ENCODE results near the gene GEMIN8.
A peak's percentile ranks its signal among the peaks of the same experiment; 100 is the strongest.

The GEMIN8 gene, protein sequence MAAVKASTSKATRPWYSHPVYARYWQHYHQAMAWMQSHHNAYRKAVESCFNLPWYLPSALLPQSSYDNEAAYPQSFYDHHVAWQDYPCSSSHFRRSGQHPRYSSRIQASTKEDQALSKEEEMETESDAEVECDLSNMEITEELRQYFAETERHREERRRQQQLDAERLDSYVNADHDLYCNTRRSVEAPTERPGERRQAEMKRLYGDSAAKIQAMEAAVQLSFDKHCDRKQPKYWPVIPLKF
- total RNA-seq: 13.7 to 15.9 reads per million in 2 donors

DNA sequence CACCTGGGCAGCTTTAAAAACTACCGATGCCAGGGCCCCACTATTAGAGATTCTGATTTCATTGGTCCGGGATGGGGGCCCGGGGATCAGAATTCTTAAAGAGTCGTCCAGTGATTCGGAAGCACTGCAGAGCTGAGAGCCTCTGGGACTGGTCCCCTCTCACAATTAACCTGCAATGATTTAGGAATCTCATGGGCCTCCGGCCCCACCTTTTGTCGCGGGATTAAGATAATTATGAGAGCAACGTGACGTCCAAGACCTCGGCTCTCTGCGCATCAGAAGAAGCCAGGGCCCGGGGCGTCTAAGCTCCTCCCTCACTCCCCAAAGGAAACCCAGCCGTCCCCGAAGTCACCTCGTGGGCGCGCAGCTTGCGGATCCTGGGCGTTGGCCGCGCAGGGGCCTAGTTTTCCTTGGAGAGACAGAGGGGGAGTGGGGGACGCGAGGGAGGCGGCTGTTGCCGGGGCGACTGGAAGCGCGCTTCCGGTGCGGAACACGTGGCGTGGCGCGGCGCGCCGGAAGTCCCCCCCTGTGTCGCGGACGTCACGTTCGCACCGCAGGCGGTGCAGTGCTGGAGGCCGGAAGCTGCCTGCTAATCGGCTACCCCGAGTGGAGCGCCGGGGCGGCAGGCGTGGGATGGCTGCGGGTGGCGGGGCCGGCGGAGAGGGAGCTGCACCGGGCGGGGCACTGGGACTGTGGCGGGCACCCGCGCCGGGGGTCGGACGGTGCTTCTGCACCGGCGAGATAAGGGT is at the start of gene GEMIN8:
Gene GEMIN8 (minus strand): TSS at position 468 of the 749 bp plus-strand sequence. CDS start 8,414 bp downstream, outside the sequence.
- DNase-seq: peak; percentile 93

DNA sequence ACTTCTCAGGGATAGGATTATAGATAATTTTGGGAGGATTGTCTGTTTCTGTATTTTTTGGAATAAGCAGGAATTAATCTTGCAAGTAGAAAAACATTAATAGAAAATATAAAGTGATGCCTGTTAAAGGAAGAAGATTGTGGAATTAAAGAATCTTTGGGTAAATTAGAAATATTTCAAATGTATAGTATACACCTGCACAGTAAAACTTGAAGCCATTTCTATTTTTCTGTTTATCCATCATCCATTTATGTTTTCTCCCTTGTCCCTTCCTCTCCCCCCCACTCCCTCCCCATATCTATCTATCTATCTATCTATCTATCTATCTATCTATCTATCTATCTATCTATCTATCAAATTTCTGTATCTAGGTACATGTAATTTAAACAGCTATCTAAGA is 46.9 kb upstream of the GEMIN8 start:
- DNase-seq: no peak

DNA sequence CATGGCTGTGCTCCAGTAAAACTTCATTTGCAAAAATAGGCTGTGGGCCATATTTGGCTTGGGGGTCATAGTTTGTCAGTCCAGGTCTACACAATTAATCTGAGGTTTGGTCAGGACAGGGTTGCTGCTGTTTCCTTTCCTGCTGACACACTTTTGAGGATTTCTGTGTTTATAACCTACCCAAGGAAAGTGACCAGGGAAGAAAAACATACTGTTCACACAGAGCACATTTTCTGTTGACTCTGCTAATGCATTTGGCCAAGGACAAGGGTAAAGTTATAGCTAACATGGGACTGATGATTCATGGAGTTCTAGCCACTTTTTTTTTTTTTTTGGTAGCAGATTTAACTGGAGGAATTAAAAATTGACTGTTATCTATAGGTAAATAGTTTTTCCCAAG is 43.9 kb upstream of the GEMIN8 start:
- no peak for DNase-seq

DNA sequence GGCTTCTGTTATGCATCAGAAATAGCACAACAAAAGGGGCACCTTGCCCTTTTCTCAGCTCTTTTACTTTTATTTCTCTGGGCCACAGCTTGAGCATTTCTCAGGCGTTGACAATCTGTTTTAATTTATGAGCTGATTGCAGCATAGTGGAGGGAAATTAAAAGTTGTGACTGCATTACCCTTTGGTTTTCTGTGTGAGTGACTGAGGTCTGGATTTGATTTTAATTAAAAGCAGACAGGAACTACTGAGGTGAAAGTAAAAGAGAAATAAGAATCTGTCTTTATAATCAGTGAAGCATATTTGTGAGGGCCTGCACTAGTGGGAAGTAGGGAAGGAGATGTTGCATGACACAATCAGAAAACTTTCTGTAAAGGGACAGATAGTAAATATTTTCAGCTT is 43.4 kb upstream of the GEMIN8 start:
- DNase-seq: no peak

DNA sequence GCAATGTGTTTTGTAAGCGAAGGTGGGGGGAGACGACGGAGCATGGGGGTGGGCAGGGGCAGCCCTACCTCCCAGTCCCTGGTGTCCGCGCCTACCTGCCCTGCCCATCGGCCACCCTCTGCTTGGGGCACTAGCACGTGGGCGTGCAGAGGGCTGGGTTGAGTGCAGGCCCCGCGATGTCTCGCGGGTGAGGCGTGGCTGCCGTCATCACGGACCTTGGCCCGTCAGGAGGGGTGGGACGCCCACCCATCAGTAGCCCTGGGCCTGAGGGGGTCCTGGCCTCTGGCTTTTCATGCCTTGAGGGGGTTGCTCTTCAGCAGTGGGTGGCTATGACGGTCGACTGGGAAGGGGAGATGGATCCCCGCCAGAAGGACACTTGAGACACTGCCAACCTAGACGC is 36.1 kb upstream of the GEMIN8 start:
- no peak for DNase-seq

DNA sequence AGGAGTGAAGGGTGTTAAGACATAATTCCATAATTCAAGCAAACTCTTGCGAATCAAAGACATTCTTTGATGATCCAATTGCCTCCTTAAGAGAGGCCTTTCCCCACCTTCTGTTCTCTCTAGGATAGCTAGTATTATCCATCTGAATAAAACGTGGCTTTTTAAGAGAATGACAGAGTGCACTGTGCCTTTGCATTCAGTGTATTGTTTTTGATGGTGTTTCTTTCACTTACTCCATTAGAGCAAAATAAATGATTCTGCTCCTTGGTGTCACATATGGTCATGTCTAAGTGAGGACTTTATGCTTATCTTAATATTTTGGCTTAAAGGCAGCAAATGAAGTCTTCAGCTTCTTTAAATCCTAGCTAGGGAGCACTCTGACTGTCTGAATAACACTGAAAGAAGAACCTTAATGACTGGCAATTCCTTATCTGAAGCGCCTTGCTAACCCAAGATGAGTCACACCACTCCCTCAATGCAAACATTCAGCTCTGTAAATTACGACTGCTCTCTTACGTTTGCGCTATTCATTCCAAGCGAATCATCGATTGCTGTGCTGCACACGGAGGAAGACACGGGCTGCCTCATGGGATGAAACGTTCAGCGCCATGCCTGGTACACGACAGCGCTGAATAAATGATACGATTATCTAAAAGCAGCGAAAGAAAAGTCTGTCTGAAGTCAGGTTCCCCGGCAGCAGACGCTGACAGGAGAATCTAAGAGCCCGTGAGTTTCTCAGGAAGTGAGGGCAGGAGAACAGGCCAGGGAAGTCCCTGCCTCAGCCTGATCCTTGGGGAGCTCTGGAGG is 35.1 kb upstream of the GEMIN8 start:
- no peak for DNase-seq

DNA sequence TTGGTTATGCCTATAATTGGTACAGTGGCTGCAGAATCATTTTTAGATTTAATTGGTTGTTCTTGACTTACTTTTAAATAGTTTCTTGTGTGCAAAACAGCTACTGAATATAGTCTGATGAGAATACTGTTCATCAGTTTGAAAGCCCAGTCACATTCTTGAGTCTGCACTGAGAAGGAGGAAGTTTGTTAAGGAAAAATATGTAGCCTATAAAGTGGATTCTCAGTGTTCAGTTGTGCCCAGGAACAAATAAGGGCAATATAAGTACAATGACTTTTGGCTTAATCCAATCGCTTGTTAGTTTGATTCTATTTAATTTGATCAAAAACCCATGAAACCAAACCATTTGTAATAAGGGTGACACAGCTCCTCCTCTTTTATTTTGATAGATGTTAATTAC is 32.8 kb upstream of the GEMIN8 start:
- no peak for DNase-seq

DNA sequence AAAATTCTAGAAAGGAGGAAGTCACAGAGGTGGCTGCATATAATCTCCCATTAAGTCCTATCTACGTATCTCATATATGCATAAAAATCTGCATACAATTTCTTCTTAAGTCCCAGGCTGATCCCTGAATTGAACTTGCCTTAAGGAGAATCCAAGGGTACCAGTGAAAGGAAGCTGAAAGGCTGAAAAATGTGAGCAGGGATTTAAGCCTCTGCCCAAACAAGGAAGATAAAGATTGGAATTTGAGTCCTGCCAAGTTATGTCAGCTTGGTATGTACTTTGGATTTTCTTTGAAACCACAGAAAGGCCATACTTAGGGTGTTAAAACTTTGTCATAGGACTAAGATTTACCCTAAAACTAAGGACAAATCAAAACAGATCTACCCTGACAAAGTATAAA is 26.5 kb upstream of the GEMIN8 start:
- DNase-seq: no peak

DNA sequence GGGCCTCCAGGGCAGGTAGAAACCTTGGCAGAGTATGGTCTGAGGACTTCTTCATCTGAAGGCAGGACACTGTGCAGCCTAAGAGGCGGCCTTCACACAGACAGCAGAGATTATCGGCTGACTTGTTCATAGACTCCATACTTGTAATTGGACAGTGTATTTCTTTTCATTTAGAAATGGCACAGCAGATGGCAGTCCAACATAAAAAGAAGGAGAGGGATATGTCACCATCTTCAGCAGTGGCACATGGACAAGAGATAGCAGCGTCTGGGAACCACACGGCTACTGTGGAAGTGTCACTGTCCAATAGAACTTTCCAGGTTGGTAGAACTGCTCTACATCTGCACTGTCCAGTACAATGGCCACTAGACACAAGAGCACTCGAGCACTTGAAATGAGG is 21.7 kb upstream of the GEMIN8 start:
- no peak for DNase-seq

DNA sequence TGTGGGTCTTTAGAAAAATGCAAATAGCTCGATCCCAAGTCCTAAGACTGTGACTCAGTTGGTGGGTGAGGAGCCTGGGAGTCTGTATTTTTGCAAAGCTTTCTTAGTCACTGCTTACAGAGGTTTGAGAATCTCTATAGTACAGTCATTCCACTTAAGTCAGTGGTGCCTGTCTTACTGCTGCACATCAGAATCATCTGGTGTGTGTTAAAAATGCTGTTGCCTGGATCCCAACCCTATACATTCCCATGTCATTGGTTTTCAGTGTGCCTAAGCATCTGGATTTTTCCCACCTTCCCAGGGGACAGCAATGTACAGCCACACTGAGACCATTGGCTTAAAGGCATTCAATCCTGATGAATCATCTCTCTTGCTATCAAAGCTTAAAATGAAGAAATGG is 21.0 kb upstream of the GEMIN8 start:
- no peak for DNase-seq

DNA sequence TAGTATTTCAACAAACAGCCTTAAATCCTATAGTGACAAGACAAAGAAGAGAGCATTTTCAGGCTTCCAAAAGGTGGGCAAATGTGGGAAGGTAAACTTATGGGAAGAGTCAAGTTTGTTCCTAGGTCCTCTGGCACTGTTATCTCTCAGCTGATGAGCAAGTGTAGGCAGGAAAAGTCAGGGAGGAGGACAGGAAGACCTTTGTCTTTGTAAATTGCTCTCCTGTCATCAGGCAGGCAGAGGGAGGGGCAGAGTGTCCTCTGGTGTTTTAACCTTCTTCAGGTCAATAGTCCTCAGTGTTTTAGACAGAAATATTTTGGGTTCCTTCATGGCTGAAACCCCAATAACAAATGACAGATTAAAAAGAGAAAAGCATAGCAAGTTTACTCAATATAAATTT is 13.5 kb upstream of the GEMIN8 start:
- DNase-seq: no peak

DNA sequence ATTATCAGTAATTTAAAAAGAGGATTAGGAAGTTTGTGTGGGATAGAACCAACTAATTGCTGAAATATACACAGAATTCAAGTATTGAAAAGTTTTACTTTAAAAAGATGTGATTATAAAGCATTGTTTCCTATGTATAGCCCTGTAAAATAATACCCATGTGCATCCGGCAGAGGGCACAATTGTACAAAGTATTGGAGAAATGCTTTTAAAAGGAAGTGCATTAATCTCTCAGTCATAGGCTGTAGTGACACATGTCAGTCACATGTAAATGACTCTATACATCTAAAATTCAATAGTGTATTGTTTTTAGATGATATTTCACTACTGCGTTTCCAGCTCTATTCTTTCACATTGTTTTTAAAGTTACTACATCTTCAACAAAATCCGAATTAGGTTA is 9.7 kb upstream of the GEMIN8 start:
- DNase-seq: no peak

DNA sequence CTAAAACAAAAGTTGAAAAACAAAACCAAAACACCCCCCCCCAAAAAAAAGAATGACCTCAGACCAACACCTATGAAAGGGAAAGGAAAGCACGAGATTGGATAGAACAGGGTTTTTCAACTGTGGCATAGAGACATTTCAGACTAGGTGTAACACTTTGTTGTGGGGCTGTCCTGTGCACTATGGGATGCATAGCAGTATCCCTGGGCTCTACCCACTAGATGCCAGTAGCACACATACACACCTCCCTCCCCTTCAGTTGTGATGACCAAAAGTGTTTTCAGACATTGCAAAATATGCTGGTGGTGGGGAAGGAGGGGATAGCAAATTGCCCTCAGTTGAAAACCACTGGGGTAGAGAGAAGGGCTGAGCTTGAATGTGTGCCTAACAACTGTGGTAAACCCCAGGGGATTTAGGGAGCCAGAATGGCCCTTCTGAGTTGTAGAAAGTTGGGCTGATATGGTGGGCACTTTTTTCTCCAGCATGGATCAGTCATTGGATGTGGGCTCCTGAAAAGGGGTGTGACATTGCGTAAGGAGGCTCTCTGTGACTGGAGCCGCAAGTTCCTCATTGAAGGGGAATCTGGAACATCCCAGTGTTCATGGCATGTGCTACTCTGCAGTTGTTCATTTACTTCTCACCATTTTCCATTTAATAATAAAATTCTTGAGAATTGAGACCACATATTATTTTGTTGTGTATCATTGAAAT is 8.8 kb upstream of the GEMIN8 start:
- no peak for DNase-seq

DNA sequence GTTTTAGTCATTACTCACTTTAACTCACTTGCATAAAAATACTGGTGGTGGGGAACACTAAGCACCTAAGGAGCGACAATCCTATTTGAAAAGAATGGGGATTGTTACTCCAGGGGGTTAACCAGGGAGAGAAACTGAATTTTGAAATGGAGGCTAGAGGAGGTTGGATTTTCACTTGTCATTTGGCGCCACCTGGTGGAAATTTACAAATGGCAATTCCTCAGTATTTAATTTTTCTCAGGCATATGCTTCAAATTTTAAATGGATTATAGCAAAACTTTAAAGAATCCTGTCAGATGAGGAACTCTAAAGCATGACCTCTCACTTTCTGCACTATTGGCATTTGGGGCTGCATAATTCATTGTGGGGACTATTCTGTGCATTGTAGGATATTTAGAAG is 2.7 kb upstream of the GEMIN8 start:
- no peak for DNase-seq

DNA sequence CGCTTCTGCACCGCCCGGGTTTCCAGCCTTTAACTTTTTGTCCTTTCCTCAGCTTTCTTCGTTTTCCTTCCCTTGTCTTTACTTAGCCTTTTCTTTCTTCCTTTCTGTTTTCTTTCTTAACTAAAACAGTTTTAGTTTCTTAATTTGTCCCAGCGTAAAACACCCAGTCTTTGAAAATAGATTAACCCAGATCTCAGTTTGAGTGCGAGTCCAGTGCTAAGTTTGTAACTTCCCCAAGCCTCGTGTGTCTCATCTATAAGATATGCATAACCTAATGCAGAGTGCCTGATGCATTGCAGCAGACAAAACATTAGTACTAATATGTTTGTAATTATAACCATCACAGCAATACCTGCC is 460 bp upstream of the GEMIN8 start:
- no peak for DNase-seq

DNA sequence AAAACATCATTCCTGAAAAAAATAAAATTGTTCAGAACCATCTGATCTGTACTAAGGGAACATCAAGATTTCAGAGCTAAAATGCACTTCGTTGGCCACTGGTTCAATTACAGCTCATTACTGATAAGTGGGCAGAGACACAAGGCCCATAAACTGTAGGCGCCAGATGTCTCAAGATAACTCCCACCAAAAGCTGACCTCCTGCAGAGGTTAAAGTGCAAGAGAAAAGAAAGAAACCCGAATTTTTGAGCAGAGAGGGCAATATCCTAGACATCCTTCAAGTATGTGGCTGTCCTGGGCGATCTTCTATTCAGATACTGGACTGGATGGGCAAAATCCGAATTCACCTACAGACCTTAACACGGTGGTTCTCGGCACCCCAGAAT is 660 bp downstream of the GEMIN8 start:
- DNase-seq: no peak

DNA sequence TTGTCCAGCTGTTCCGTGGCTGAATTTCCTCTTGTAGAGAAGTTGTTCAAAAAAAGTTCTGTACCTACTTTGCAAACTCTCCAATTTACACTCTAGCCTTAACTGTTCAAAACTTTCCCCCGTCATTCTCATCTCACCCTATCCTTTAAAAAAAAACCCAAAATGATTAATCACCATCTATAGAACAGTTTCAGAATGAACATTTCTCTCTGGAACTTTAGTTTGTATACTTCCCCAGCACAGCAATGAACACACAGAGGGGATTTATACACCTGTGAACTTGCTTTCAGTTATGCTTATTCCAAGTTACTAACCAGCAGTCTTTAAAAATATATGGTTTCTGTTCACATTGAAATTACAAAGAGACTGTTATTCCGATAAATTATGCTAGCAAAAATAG is 1.2 kb downstream of the GEMIN8 start:
- DNase-seq: no peak

DNA sequence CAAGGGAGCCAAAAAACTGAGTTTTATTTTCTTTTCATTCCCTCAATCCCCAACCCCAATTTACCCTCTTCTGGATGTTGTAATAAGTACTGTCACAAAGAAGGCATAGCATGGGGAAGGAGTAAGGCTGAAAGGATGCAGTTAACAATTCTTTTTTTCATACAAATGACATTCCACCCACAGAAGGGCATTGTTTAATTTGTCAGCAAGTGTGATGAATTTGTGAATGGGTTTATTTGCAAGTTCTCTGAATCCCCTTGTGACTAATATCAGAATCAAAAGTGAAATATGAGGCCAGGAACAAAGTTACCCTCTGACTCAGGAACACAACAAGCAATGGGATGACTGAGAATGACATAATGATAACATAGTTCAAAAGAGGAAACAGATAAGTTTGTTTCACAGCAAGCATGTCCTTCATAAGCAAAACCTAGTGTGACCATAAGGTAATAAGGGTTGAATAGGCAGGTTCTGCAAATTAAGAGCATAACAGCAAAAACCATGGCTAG is 2.1 kb downstream of the GEMIN8 start:
- no peak for DNase-seq

DNA sequence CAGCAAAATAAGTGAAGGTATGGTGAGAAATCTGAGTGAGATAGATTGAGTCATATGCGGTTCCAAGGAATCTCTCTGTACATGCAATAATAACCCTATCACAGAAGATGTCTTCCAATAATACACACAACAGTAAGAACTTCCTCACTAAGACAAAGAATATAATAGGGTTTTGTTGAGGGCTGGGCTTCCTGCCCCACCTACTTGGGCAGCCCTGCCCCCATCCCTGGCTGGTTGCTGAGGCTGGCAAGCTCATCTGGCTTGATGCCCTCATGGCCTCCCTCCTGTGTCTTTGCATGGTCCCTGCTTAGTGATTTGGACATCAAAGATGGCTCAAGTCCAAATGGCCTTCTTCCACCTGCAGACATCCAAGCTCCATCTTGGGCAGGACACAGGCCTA is 2.7 kb downstream of the GEMIN8 start:
- DNase-seq: no peak

DNA sequence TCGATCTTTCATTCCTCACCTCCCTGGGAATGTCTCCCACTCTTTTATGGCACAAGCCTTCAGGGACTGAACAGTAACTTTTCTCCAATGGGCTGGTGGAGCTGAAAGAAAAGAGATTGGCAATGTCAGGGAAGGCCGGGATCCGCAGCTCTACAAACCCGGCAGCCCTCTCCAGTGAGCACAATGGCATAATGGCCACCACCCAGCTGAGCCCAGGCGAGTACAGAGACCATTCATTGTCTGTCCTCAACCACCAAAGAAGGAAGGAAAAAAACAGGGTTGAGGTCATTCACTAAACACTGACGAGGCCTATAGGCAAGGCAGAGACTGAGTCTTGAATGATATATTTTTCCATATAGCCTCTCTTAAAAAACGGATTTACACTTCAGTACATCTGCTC is 3.6 kb downstream of the GEMIN8 start:
- no peak for DNase-seq

DNA sequence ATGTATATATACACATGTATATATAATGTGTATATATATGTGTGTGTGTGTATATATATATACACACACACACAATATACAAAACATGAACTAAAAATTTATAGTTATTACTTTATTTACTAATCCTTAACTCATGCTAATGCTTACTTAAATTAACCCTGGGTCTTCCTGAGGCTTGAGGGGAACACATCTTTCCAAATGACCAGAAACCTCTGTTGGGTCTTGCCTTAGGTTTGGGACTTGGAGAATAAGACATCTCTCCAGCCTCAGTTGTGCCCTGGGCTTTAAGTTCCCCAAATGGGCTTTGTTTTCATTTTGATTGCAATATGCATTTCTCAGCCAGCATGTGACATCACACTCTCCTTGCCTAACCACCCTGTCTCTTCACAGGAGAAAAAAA is 7.7 kb downstream of the GEMIN8 start:
- DNase-seq: no peak

DNA sequence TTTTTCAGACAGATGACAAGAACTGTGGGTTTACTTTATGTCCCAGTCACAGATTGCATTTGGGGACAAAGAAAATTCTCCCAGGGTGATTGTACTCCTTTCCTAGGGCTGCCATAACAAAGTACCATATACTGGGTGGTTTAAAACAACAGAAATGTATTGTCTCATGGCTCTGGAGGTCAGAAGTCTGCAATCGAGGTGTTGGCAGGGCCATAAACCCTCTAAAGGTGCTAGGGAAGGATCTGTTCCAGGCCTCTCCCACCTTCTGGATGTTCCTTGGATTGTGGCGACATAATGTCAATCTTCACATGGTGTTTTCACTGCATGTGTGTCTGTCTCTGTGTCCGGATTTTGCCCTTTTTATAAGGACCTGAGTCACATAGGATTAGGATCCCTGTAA is 12.3 kb downstream of the GEMIN8 start:
- DNase-seq: no peak

DNA sequence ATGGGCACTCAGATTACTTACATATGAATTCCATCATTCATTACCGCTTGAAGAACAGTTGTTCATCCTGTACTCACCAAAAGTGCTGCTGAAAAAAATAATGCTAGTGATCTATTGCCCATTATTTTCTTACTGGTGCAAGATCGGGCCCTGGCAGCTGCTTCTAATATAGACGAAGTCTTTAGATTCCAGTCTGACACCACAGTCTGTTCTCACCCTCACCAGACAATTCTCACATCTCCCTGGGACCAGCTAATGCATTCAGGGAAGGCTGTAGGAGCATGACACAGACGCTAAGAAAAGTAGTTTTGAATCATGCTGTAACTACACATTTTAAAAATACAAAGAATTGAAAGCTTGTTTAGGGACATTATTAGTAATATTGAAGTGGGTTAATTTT is 13.8 kb downstream of the GEMIN8 start:
- DNase-seq: no peak
